Measurements from ENCODE around the gene TMCO1. TPM values are rescaled to one million over a fixed set of nuclear protein-coding genes. Genes with fewer than 3 reads are reported as not detected.
"Not testable (repeated sequence)": the region's sequence is repeated elsewhere in the genome, so short reads cannot be mapped to it uniquely, and the experiment has no call there.

TMCO1 gene
- total RNA-seq, 1 donor from 2014 or later = 95.0 TPM

- TF ChIP-seq CTCF (conservative IDR thresholded peaks at IDR 0.05) = no peak
- DNase-seq (ENCODE audit: extremely low spot score, unreplicated experiment) = no peak
- no peaks in the 10 kb centered on the region for H3K36me3 Mint-ChIP-seq
- H3K4me1 Mint-ChIP-seq (ENCODE audit: unreplicated experiment) = no peaks in the 10 kb centered on the region
- no peak overlapping the region for H3K27ac Mint-ChIP-seq
- H3K4me3 Mint-ChIP-seq = no peak overlapping the region
- H3K9me3 Mint-ChIP-seq = peaks cover 12% of the 10 kb centered on the region
- H3K27me3 Mint-ChIP-seq = peaks cover 3% of the 10 kb centered on the region
Measured at GRCh38 chr1:165799387-165799786, 30.7 kb upstream of the TMCO1 start.

GRCh38 chr1:165795894-165796293 is 27.2 kb upstream of the TMCO1 start:
- Mint-ChIP-seq H3K36me3 (no peaks in the 10 kb centered on the region), H3K4me1 (ENCODE audit: unreplicated experiment) (no peaks in the 10 kb centered on the region), H3K4me3 (no peak overlapping the region), H3K27me3 (peaks cover 13% of the 10 kb centered on the region), H3K9me3 (peaks cover 12% of the 10 kb centered on the region), H3K27ac (no peak overlapping the region)
- no peak for DNase-seq (ENCODE audit: extremely low spot score, unreplicated experiment)
- TF ChIP-seq CTCF (conservative IDR thresholded peaks at IDR 0.05) = no peak

GRCh38 chr1:165793951-165794350 is 25.3 kb upstream of the TMCO1 start:
- H3K36me3 Mint-ChIP-seq = no peaks in the 10 kb centered on the region
- DNase-seq (ENCODE audit: extremely low spot score, unreplicated experiment) = no peak
- H3K27me3 Mint-ChIP-seq = peaks cover 13% of the 10 kb centered on the region
- TF ChIP-seq CTCF (conservative IDR thresholded peaks at IDR 0.05) = no peak
- H3K9me3 Mint-ChIP-seq = no peaks in the 10 kb centered on the region
- no peak overlapping the region for H3K4me3 Mint-ChIP-seq
- no peak overlapping the region for H3K27ac Mint-ChIP-seq
- no peaks in the 10 kb centered on the region for H3K4me1 Mint-ChIP-seq (ENCODE audit: unreplicated experiment)

GRCh38 chr1:165787741-165788140 is 19.1 kb upstream of the TMCO1 start:
- no peak overlapping the region for H3K4me3 Mint-ChIP-seq
- peaks cover 8% of the 10 kb centered on the region for H3K27me3 Mint-ChIP-seq
- H3K4me1 Mint-ChIP-seq (ENCODE audit: unreplicated experiment) = no peaks in the 10 kb centered on the region
- DNase-seq (ENCODE audit: extremely low spot score, unreplicated experiment) = no peak
- H3K36me3 Mint-ChIP-seq = peaks cover 5% of the 10 kb centered on the region
- H3K27ac Mint-ChIP-seq = no peak overlapping the region
- no peaks in the 10 kb centered on the region for H3K9me3 Mint-ChIP-seq
- TF ChIP-seq CTCF (conservative IDR thresholded peaks at IDR 0.05) = no peak

- DNase-seq (ENCODE audit: extremely low spot score, unreplicated experiment); H3K4me1 Mint-ChIP-seq (ENCODE audit: unreplicated experiment); H3K27me3 Mint-ChIP-seq; H3K9me3 Mint-ChIP-seq; H3K4me3 Mint-ChIP-seq; H3K36me3 Mint-ChIP-seq; H3K27ac Mint-ChIP-seq: not testable (repeated sequence)
Measured at GRCh38 chr1:165783519-165783918, 14.9 kb upstream of the TMCO1 start.

- not testable (repeated sequence) for H3K27ac Mint-ChIP-seq
Measured at GRCh38 chr1:165778197-165778596, 9.5 kb upstream of the TMCO1 start.

GRCh38 chr1:165773324-165773965 is 4.8 kb upstream of the TMCO1 start:
- Mint-ChIP-seq H3K27me3 (no peaks in the 10 kb centered on the region), H3K4me1 (ENCODE audit: unreplicated experiment) (peaks cover 10% of the 10 kb centered on the region), H3K27ac (no peak overlapping the region), H3K4me3 (no peak overlapping the region), H3K36me3 (peaks cover 20% of the 10 kb centered on the region), H3K9me3 (no peaks in the 10 kb centered on the region)
- no peak for DNase-seq (ENCODE audit: extremely low spot score, unreplicated experiment)
- TF ChIP-seq CTCF (conservative IDR thresholded peaks at IDR 0.05) = no peak

More at GRCh38 chr1:165778197-165778596, 9.5 kb upstream of the TMCO1 start:
- H3K27me3 Mint-ChIP-seq; DNase-seq (ENCODE audit: extremely low spot score, unreplicated experiment); H3K9me3 Mint-ChIP-seq; H3K4me3 Mint-ChIP-seq; H3K36me3 Mint-ChIP-seq; H3K4me1 Mint-ChIP-seq (ENCODE audit: unreplicated experiment): not testable (repeated sequence)

Measured in type B pancreatic cell (in vitro differentiated cells).